WTC11 (cell line): ENCODE data around the gene STK24. TPM values are rescaled to one million over a fixed set of nuclear protein-coding genes. Genes with fewer than 3 reads are reported as not detected.
A peak's percentile ranks its signal among the peaks of the same experiment; 100 is the strongest.

ENCODE experiments used
- ATAC-seq: fragments of 200-7000 bp; cut with Tn5 transposase; 2 replicates; pipeline ENCODE4 v1.10.0; 2021; ENCODE audit warnings: mild to moderate bottlenecking, moderate library complexity
- CTCF ChIA-PET: fragments of 300-600 bp; sonication (Branson Sonifier 250); formaldehyde crosslinking; loops from one replicate; lab custom pipeline; 2021; ENCODE audit warnings: antibody characterized with exemption; lab: Charles Lee
- POLR2A ChIA-PET: fragments of 350-600 bp; sonication (Branson Sonifier 250); formaldehyde crosslinking; loops from one replicate; lab custom pipeline; 2021; ENCODE audit warnings: antibody characterized with exemption; lab: Charles Lee
- DNase-seq: peaks from one replicate; pipeline ENCODE4 v3.0.0; 2021; ENCODE audit warnings: low spot score
- H3K27ac Mint-ChIP-seq: 2 replicates; pipeline ENCODE4 v1.8.0; 2021; ENCODE audit warnings: mixed read lengths
- H3K27me3 Mint-ChIP-seq: 2 replicates; pipeline ENCODE4 v1.8.0; 2021; ENCODE audit warnings: low read depth, mild to moderate bottlenecking, moderate library complexity, mixed read lengths
- H3K36me3 Mint-ChIP-seq: 2 replicates; pipeline ENCODE4 v1.8.0; 2021; ENCODE audit warnings: mixed read lengths
- H3K4me1 Mint-ChIP-seq: 2 replicates; pipeline ENCODE4 v1.8.0; 2022; ENCODE audit warnings: mixed read lengths
- H3K4me3 Mint-ChIP-seq: 2 replicates; pipeline ENCODE4 v1.8.0; 2021; ENCODE audit warnings: mild to moderate bottlenecking, moderate library complexity, mixed read lengths
- H3K9me3 Mint-ChIP-seq: 2 replicates; pipeline ENCODE4 v1.8.0; 2021; ENCODE audit warnings: mixed read lengths
- ATF2 ChIP-seq: sonication (generic); formaldehyde crosslinking; IDR thresholded peaks from 2 replicates; pipeline ENCODE4 v1.8.1; 2022; ENCODE audit warnings: low read depth, missing genetic modification reagents, borderline replicate concordance
- CDX4 ChIP-seq: fragments of 250-450 bp; sonication (Bioruptor Pico); IDR thresholded peaks from 2 replicates; pipeline ENCODE4 v1.9.0; 2021; ENCODE audit warnings: moderate library complexity, mild to moderate bottlenecking, inconsistent platforms, borderline replicate concordance
- CREB1 ChIP-seq: sonication (generic); formaldehyde crosslinking; IDR thresholded peaks from 2 replicates; pipeline ENCODE4 v1.8.0; 2023; ENCODE audit warnings: mild to moderate bottlenecking, missing genetic modification reagents
- CREM ChIP-seq: sonication (generic); formaldehyde crosslinking; IDR thresholded peaks from 2 replicates; pipeline ENCODE4 v1.8.1; 2022; ENCODE audit warnings: mild to moderate bottlenecking, missing genetic modification reagents, moderate library complexity
- E2F1 ChIP-seq: sonication (generic); formaldehyde crosslinking; IDR thresholded peaks from 2 replicates; pipeline ENCODE4 v1.8.0; 2022; ENCODE audit warnings: mild to moderate bottlenecking, missing genetic modification reagents
- ESRRA ChIP-seq: sonication (generic); formaldehyde crosslinking; IDR thresholded peaks from 2 replicates; pipeline ENCODE4 v1.8.1; 2022; ENCODE audit warnings: mild to moderate bottlenecking, missing genetic modification reagents, borderline replicate concordance
- ETV6 ChIP-seq: sonication (generic); formaldehyde crosslinking; IDR thresholded peaks from 2 replicates; pipeline ENCODE4 v1.8.1; 2022; ENCODE audit warnings: mild to moderate bottlenecking, missing genetic modification reagents
- FOXJ3 ChIP-seq: sonication (generic); formaldehyde crosslinking; IDR thresholded peaks from 2 replicates; pipeline ENCODE4 v1.9.0; 2021; ENCODE audit warnings: missing genetic modification reagents, mild to moderate bottlenecking, borderline replicate concordance
- FOXK1 ChIP-seq: sonication (generic); formaldehyde crosslinking; IDR thresholded peaks from 2 replicates; pipeline ENCODE4 v1.8.0; 2022; ENCODE audit warnings: mild to moderate bottlenecking, moderate library complexity, missing genetic modification reagents
- GABPB1 ChIP-seq: sonication (generic); formaldehyde crosslinking; IDR thresholded peaks from 2 replicates; pipeline ENCODE4 v1.8.1; 2023; ENCODE audit warnings: mild to moderate bottlenecking, missing genetic modification reagents
- HMGA2 ChIP-seq: fragments of 250-450 bp; sonication (Bioruptor Pico); IDR thresholded peaks from 2 replicates; pipeline ENCODE4 v1.4.0; 2021; ENCODE audit warnings: mild to moderate bottlenecking, moderate library complexity
- JAZF1 ChIP-seq: fragments of 250-450 bp; sonication (Bioruptor Pico); IDR thresholded peaks from 2 replicates; pipeline ENCODE4 v1.9.0; 2021; ENCODE audit warnings: moderate library complexity, mild to moderate bottlenecking, inconsistent platforms
- KAT7 ChIP-seq: sonication (generic); formaldehyde crosslinking; IDR thresholded peaks from 2 replicates; pipeline ENCODE4 v1.8.1; 2023; ENCODE audit warnings: missing genetic modification reagents, mild to moderate bottlenecking, borderline replicate concordance
- MAX ChIP-seq: sonication (generic); formaldehyde crosslinking; IDR thresholded peaks from 2 replicates; pipeline ENCODE4 v1.8.0; 2022; ENCODE audit warnings: mild to moderate bottlenecking, missing genetic modification reagents
- MYBL2 ChIP-seq: sonication (generic); formaldehyde crosslinking; IDR thresholded peaks from 2 replicates; pipeline ENCODE4 v1.8.1; 2023; ENCODE audit warnings: mild to moderate bottlenecking, moderate library complexity, missing genetic modification reagents
- NFATC4 ChIP-seq: fragments of 250-450 bp; sonication (Bioruptor Pico); IDR thresholded peaks from 2 replicates; pipeline ENCODE4 v1.9.0; 2021; ENCODE audit warnings: mild to moderate bottlenecking
- NR2C2 ChIP-seq: sonication (generic); formaldehyde crosslinking; IDR thresholded peaks from 2 replicates; pipeline ENCODE4 v1.8.0; 2022; ENCODE audit warnings: mild to moderate bottlenecking, missing genetic modification reagents
- RELA ChIP-seq: sonication (generic); formaldehyde crosslinking; IDR thresholded peaks from 2 replicates; pipeline ENCODE4 v1.8.1; 2022; ENCODE audit warnings: missing genetic modification reagents, mild to moderate bottlenecking, borderline replicate concordance
- TCF7 ChIP-seq: sonication (generic); formaldehyde crosslinking; IDR thresholded peaks from 2 replicates; pipeline ENCODE4 v1.8.0; 2022; ENCODE audit warnings: mild to moderate bottlenecking, low read depth, missing genetic modification reagents, moderate library complexity
- TEAD1 ChIP-seq: sonication (generic); formaldehyde crosslinking; IDR thresholded peaks from 2 replicates; pipeline ENCODE4 v1.8.0; 2022; ENCODE audit warnings: mild to moderate bottlenecking, missing genetic modification reagents
- ZNF219 ChIP-seq: sonication (generic); formaldehyde crosslinking; IDR thresholded peaks from 2 replicates; pipeline ENCODE4 v1.8.0; 2023; ENCODE audit warnings: missing genetic modification reagents, mild to moderate bottlenecking, borderline replicate concordance
- ZNF263 ChIP-seq: sonication (generic); formaldehyde crosslinking; IDR thresholded peaks from 2 replicates; pipeline ENCODE4 v1.8.1; 2022; ENCODE audit warnings: low read depth, mild to moderate bottlenecking, moderate library complexity, missing genetic modification reagents
- ZNF281 ChIP-seq: sonication (generic); formaldehyde crosslinking; IDR thresholded peaks from 2 replicates; pipeline ENCODE4 v1.8.0; 2023; ENCODE audit warnings: mild to moderate bottlenecking, missing genetic modification reagents
- ZNF317 ChIP-seq: sonication (generic); formaldehyde crosslinking; IDR thresholded peaks from 2 replicates; pipeline ENCODE4 v1.8.1; 2023; ENCODE audit warnings: low read depth, mild to moderate bottlenecking, moderate library complexity, missing genetic modification reagents, borderline replicate concordance
- ZNF423 ChIP-seq: fragments of 250-450 bp; sonication (Bioruptor Pico); IDR thresholded peaks from 2 replicates; pipeline ENCODE4 v2.1.2; 2022; ENCODE audit warnings: mild to moderate bottlenecking, moderate library complexity
- total RNA-seq: library from RNA; stranded (reverse); gene quantifications from 3 replicates; pipeline ENCODE4 v1.2.3, GENCODE V29; 2021
- TF ChIP-seq, protein P1 (sequence below): sonication (generic); formaldehyde crosslinking; conservative IDR thresholded peaks from 2 replicates; pipeline ENCODE4 v1.8.1; 2022; ENCODE audit warnings: mild to moderate bottlenecking, missing genetic modification reagents

Gene STK24
- total RNA-seq, 1 experiment from 2014 or later: 138 TPM

- POLR2A ChIA-PET: no interaction called here
- no peak for DNase-seq
- peak overlapping the region; percentile 81 for H3K27ac Mint-ChIP-seq
- H3K4me1 Mint-ChIP-seq: peaks cover 76% of the 10 kb centered on the region
- ATAC-seq: no peak; the same call in none of the 2 replicates
- TF ChIP-seq CREB1 (CRISPR knock-in tag): no peak
- TF ChIP-seq E2F1: no peak
- no peak for TF ChIP-seq TEAD1 (CRISPR knock-in tag)
- TF ChIP-seq, all 79 proteins: peak for 0
- no peaks in the 10 kb centered on the region for H3K9me3 Mint-ChIP-seq
- CTCF ChIA-PET: interaction anchor here (1.3 to 1.6 kb wide), 2 partner anchors 11 to 97 kb away, joined by 3 to 4 read pairs; no protein-coding TSS in a partner anchor
- no peaks in the 10 kb centered on the region for H3K27me3 Mint-ChIP-seq
- no peak overlapping the region for H3K4me3 Mint-ChIP-seq
- H3K36me3 Mint-ChIP-seq: no peaks in the 10 kb centered on the region
These were observed 34.1 kb downstream of the STK24 start for GRCh38 chr13:98542568-98543377.

GRCh38 chr13:98541701-98542203, 35.2 kb downstream of the STK24 start:
- no peak for DNase-seq
- ATAC-seq: no peak
- no peaks in the 10 kb centered on the region for H3K36me3 Mint-ChIP-seq
- no peaks in the 10 kb centered on the region for H3K27me3 Mint-ChIP-seq
- peaks cover 81% of the 10 kb centered on the region for H3K4me1 Mint-ChIP-seq
- no peaks in the 10 kb centered on the region for H3K9me3 Mint-ChIP-seq
- H3K27ac Mint-ChIP-seq: peak overlapping the region; percentile 42; the same call in 1 of the 2 replicates
- H3K4me3 Mint-ChIP-seq: no peak overlapping the region
- ChIA-PET POLR2A (no interaction called here), CTCF (interaction anchor here (1.2 to 1.6 kb wide), 3 partner anchors 10 to 97 kb away, joined by 3 to 5 read pairs (median 4); no protein-coding TSS in a partner anchor)
- TF ChIP-seq HMGA2 (CRISPR knock-in tag): no peak
- TF ChIP-seq ZNF281: no peak
- TF ChIP-seq CREM (CRISPR knock-in tag): no peak
- no peak for TF ChIP-seq CDX4
- TF ChIP-seq, protein P1, sequence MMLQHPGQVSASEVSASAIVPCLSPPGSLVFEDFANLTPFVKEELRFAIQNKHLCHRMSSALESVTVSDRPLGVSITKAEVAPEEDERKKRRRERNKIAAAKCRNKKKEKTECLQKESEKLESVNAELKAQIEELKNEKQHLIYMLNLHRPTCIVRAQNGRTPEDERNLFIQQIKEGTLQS (CRISPR knock-in tag): no peak
- TF ChIP-seq FOXK1 (CRISPR knock-in tag): no peak
- no peak for TF ChIP-seq MAX (CRISPR knock-in tag)
- TF ChIP-seq ETV6: no peak
- TF ChIP-seq ZNF423 (CRISPR knock-in tag): no peak

DNA sequence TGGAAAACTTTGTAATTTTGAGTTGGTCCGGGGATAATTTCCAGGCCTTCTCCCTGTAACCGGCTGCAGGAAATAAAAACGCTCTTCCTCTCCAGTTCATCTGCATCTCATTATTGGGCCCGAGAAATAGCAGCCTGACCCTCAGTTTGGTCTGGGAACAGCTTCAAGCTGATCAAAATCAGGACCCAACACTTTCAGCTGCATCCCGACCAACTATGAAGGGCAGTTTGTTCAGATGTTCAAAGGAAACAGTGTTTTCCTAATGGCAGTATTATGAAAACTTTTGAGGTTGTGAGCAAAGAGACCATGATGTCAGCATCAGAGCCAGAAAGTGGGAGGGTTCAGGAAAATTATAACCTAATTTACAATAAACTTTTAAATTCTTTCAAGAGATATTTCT, 35.7 kb downstream of the STK24 start:
- no peaks in the 10 kb centered on the region for H3K27me3 Mint-ChIP-seq
- H3K4me3 Mint-ChIP-seq: no peak overlapping the region
- no peaks in the 10 kb centered on the region for H3K36me3 Mint-ChIP-seq
- peaks cover 82% of the 10 kb centered on the region for H3K4me1 Mint-ChIP-seq
- peak overlapping the region; percentile 82; the same call in 1 of the 2 replicates for H3K27ac Mint-ChIP-seq
- DNase-seq (no peak), ATAC-seq (no peak)
- no peaks in the 10 kb centered on the region for H3K9me3 Mint-ChIP-seq
- ChIA-PET POLR2A (interaction anchor here (1.0 kb wide), 1 partner anchor 33 kb away, joined by 6 read pairs; no protein-coding TSS in a partner anchor), CTCF (interaction anchor here (0.6 to 1.6 kb wide), 4 partner anchors 10 to 96 kb away, joined by 3 to 5 read pairs (median 4); no protein-coding TSS in a partner anchor)
- TF ChIP-seq ATF2 (CRISPR knock-in tag) (no peak), MYBL2 (no peak), RELA (CRISPR knock-in tag) (no peak), TCF7 (CRISPR knock-in tag) (no peak), FOXJ3 (no peak), ZNF263 (CRISPR knock-in tag) (no peak), JAZF1 (no peak), NFATC4 (CRISPR knock-in tag) (no peak), ESRRA (no peak), ZNF317 (CRISPR knock-in tag) (no peak), GABPB1 (CRISPR knock-in tag) (no peak), NR2C2 (CRISPR knock-in tag) (no peak), ZNF219 (CRISPR knock-in tag) (no peak), KAT7 (no peak)
